Esophagus (tissue), 2 donors: ENCODE data around the gene ROBO4. TPM values are rescaled to one million over a fixed set of nuclear protein-coding genes. Genes with fewer than 3 reads are reported as not detected.

Experiments used
- H3K27ac ChIP-seq, 2 donors: one replicate each; pipeline ENCODE4 v1.5.1; 2013; ENCODE audit warnings: low read depth in 2 of 2, mild to moderate bottlenecking in 2 of 2, inconsistent platforms in 1 of 2, low read length in 1 of 2, moderate library complexity in 1 of 2
- H3K27me3 ChIP-seq, 2 donors: one replicate each; pipeline ENCODE4 v1.6.1; 2013; ENCODE audit warnings: low read length in 2 of 2, control low read depth in 1 of 2, mild to moderate bottlenecking in 1 of 2; ENCODE audit not compliant: insufficient read depth in 2 of 2, control insufficient read depth in 1 of 2
- H3K36me3 ChIP-seq, 2 donors: one replicate each; pipeline ENCODE4 v1.6.1; 2013; ENCODE audit warnings: low read length in 1 of 2; ENCODE audit not compliant: control insufficient read depth in 2 of 2, insufficient read depth in 2 of 2
- H3K4me1 ChIP-seq, 2 donors: one replicate each; pipeline ENCODE4 v1.6.1; 2013; ENCODE audit warnings: low read length in 1 of 2; ENCODE audit not compliant: control insufficient read depth in 2 of 2, insufficient read depth in 2 of 2
- H3K4me3 ChIP-seq, 2 donors: one replicate each; pipeline ENCODE4 v1.5.1; 2013; ENCODE audit warnings: low read length in 2 of 2, mild to moderate bottlenecking in 2 of 2, low read depth in 1 of 2, moderate library complexity in 1 of 2
- H3K9me3 ChIP-seq, 2 donors: one replicate each; pipeline ENCODE4 v1.6.1; 2013; ENCODE audit warnings: mild to moderate bottlenecking in 2 of 2, low read depth in 1 of 2, low read length in 1 of 2, moderate library complexity in 1 of 2; ENCODE audit not compliant: control insufficient read depth in 2 of 2, insufficient read depth in 1 of 2
- WGBS, 2 donors: extraction: QIAGEN DNeasy Blood & Tissue Kit; methylation state at CpG; one replicate each; pipeline ENCODE4 v1.1.7; 2013; 5-methylcytosine and 5-hydroxymethylcytosine counted together
- polyA plus RNA-seq, 2 donors: library from polyadenylated mRNA; stranded (reverse); fragments of 200-250 nt; gene quantifications; one replicate each; pipeline ENCODE4 v1.2.3, GENCODE V29; 2013
- donor health status: healthy with polysubstance abuse.
- donor health status: Bipolar disorder and iron deficiency.

The ROBO4 gene
- polyA plus RNA-seq, 2 donors: 3.2 TPM

DNA sequence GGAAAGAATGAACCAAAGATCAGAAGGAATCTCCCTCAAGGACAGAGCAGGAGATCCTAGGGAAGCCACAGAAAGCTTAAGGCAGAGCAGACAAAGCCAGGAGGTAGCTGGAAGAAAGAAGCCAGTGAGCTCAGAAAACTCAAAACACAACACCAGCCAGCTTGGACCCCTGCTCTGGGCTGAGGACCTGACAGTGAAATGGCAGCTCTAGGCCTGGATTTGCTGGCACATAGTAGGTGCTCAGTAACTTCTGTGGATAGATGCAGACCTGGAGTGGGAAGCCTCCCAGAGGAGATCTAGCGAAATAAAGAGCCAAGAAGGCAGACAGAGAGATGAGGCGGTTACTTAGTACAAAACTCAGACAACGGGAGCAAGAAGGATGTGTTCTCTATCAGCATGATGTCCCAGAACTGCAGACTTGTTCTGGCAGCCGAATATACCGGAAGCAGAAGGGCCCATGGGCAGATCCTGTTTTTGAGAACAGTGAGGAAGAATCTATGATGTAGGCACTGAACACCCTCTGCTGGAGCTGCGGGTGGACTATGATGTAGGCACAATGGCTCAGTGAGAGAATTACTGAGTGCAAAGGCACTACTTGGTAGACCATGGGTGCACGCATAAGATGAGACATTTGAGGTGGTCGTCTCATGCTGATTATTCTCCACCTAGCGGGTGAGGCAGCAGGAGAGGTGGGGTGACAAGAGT, 4.8 kb downstream of the ROBO4 start:
- Histone ChIP-seq H3K36me3 (no peaks in the 10 kb centered on the region), H3K4me1 (no peaks in the 10 kb centered on the region), H3K4me3 (no peak overlapping the region), H3K9me3 (no peaks in the 10 kb centered on the region), H3K27me3 (no peaks in the 10 kb centered on the region), H3K27ac (no peak overlapping the region)
- 80% methylated on average over 9 of the region's 9 CpGs for WGBS, 2 donors

DNA sequence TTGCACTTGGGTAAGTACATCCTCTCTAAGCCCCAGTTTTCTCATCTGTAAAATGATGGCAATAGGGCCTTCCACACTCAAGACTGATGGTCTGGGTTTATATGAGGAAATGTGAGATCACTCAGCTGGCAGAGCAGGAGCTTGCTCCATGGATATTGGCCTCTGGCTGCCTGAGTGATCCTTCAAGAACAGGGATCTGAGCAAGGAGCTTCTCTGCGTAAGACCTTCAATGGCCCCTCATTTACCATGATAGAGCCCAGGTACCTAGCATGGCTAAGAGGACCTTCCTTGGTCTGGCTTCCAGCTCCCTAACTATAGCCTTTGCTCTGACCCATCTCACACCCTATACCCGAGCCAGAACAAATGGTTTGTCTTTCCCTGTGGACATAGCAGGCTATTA, 5.5 kb downstream of the ROBO4 start:
- Histone ChIP-seq H3K9me3 (no peaks in the 10 kb centered on the region), H3K4me1 (no peaks in the 10 kb centered on the region), H3K27ac (no peak overlapping the region), H3K36me3 (no peaks in the 10 kb centered on the region), H3K27me3 (no peaks in the 10 kb centered on the region), H3K4me3 (no peak overlapping the region)
- WGBS, 2 donors: 81 to 88% methylated on average over 2 of the region's 2 CpGs

DNA sequence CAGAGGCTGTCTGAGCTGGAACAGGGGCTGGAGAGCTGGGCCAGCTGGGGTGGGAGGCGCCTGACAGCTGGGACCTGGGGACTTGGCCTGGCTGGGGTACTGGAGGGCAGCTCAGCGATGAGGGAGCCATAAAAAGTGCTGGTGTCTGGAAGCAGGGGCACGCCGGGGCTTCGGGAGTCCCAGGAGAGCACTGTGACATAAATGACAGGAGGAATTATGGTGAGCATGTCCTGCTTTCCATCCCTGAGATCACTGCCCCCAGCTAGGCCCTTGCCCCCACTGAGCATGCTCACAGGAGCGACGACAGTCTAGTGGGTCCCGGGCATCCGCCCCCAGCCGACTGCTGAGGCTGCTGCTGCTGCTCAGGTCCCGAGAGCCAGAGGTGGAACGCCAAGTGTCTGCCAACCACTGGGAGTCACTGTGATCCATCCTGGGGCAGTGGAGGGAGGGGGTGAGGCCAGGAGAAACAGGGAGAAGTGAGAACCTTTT, 6.2 kb downstream of the ROBO4 start:
- WGBS, 2 donors: 55 to 62% methylated on average over 12 of the region's 12 CpGs
- Histone ChIP-seq H3K9me3 (no peaks in the 10 kb centered on the region), H3K27me3 (no peaks in the 10 kb centered on the region), H3K27ac (no peak overlapping the region), H3K4me3 (no peak overlapping the region), H3K36me3 (no peaks in the 10 kb centered on the region), H3K4me1 (no peaks in the 10 kb centered on the region)

DNA sequence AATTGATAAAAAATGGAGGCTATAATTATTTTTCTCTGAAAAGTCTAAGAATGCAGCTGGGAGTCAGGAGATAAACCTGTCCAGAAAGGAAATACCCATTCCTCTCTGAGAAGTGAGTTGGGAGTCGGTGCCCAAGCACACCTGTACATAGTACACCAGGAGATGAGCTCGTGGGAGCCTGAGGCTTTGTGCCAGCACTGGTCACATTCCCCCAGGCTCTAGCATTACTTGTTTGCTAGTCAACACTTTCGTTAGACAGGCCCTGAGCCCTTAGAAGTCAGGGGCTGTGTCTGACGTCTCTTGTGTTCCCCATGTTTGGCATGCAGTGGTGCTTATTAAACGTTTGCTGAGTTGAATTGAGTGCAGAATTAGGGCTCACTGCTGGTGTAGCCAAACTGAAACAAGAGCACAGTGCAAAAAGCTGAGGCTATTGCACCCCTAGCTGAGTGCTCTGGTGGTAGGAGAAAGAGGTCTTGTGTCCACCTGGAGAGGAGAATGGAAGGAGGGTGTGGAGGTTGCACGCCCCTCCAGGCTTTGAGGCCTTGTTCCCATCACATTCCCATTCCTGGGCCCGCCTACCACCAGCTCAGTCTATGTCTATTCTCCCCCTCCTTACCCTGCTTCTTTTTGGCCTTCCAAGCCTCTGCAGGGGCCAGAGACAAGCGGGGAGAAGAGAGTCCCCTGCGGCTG, 6.8 kb downstream of the ROBO4 start:
- H3K9me3 ChIP-seq: no peaks in the 10 kb centered on the region
- H3K36me3 ChIP-seq: no peaks in the 10 kb centered on the region
- WGBS, 2 donors: 61 to 70% methylated on average over 9 of the region's 9 CpGs
- H3K4me3 ChIP-seq: no peak overlapping the region
- H3K27me3 ChIP-seq: no peaks in the 10 kb centered on the region
- no peaks in the 10 kb centered on the region for H3K4me1 ChIP-seq
- H3K27ac ChIP-seq: no peak overlapping the region

DNA sequence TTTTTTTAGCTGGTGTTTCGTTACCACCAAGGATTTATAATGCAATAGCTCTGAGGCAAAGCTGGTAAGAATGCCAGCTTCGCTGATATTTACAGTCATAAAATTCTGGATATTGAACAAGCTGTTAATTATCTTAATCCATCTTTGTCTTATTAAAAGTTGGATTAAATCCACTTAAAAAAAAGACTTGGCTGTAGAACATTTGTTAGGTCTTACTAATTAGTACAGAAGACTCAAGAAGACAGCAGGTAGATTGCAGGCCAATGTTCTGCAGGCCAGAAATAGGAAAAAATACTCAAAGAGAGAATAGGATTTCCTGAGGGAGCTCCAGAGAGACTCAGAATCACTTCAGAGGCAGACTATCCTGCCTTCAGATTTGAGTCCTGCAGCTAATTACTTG, 7.5 kb downstream of the ROBO4 start:
- 85 to 91% methylated on average over 2 of the region's 2 CpGs for WGBS, 2 donors
- Histone ChIP-seq H3K27me3 (no peaks in the 10 kb centered on the region), H3K9me3 (no peaks in the 10 kb centered on the region), H3K36me3 (no peaks in the 10 kb centered on the region), H3K4me3 (no peak overlapping the region), H3K4me1 (no peaks in the 10 kb centered on the region), H3K27ac (no peak overlapping the region)

DNA sequence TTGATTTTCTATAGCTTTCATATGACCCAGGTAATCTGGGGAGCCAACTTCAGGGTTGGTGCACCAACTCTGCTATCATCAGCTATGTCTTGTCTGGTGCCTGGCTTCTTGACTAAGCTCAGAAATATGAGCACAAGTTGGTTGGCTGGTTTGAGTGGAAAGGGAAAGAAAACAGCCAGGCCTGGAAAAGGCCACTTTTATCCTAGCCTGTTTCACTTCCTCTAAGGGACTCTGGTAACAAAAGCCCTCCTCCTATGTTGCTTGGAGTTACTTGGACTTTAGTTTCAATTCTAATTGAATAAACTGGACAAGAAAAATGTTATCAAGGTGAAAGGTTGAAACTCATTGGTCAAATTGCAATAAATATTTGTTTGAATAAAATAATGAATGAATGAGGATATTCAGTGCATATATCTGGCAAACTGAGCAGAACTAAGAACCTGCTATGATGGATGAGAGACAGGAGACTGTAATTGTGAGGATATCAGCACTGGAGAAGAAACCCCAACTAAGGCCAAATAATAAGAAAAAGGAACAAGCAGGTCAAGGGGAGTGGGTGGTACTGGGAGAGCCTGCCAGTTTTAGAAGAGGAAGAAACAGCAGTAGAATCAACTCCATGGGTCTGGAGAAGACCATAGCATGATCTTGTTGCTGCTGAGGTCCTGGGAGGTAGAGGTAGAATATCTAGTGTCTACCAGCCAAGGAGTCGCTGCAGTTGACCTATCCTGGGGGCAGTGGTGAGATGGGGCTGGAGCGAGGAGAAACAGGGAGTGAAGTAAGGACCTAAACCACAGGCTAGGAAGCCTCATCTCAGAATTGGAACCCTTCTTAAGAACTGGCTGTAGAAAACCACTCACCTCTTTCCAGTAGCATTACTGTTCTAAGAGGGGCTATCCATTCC, 8.2 kb downstream of the ROBO4 start:
- Histone ChIP-seq H3K4me1 (no peaks in the 10 kb centered on the region), H3K27me3 (no peaks in the 10 kb centered on the region), H3K36me3 (no peaks in the 10 kb centered on the region), H3K9me3 (no peaks in the 10 kb centered on the region), H3K4me3 (no peak overlapping the region), H3K27ac (no peak overlapping the region)
- 84 to 87% methylated on average over 2 of the region's 2 CpGs for whole genome bisulfite sequencing, 2 donors

DNA sequence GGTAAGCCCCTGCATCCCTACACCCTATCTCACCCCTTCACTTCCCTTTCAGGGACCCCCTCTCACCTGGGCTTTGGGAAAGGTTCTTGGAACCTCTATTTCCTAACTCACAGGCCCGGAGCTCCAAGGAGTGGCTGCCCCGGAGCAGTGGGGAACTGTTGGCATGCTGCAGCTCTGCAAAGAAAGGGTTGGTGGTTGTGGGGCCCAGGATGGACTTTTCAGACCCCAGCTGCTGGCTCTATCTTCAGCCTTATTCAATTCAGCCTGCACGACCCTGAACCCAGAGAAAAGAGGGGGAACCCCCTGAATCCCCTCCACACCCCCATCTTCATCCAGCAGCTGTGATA, 10.0 kb downstream of the ROBO4 start:
- H3K27me3 ChIP-seq: no peaks in the 10 kb centered on the region
- 74 to 77% methylated on average over 3 of the region's 3 CpGs for WGBS, 2 donors
- H3K4me1 ChIP-seq: no peaks in the 10 kb centered on the region
- no peak overlapping the region for H3K4me3 ChIP-seq
- H3K36me3 ChIP-seq: no peaks in the 10 kb centered on the region
- H3K9me3 ChIP-seq: no peaks in the 10 kb centered on the region
- no peak overlapping the region for H3K27ac ChIP-seq

DNA sequence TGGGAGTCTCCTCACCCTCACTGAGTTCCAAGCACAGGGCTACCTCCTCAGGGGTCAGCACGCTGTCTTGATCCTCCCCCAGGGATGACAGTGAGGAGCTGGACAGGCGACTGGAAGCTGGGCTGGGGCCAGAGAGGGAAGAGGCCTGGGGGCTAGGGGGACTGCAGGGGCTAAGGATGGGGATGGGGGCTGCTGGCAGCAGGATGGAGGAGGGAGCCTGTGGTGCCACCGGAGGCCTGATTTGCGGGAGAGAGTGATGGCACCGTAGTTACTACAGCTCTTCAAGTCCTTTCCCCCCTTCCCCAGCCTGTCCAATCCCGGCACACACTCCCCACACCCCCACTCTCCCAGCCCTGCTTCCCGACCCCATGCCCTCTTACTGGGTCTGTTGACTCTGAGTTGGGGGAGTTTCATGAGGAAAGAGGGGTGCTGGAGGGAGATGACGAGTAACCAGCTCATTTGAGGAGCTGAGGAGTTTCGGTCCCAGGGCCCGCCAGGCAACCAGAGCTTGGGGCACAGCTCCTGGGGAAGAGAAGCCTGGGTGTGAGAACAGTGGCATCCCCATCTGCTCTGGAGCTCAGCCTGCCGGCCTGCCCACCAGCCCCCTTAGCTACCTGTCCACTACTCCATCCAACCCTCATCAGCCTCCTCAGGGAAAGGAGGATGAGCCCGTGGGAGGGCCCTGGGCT, 10.5 kb downstream of the ROBO4 start:
- Histone ChIP-seq H3K4me3 (no peak overlapping the region), H3K27me3 (no peaks in the 10 kb centered on the region), H3K9me3 (no peaks in the 10 kb centered on the region), H3K27ac (no peak overlapping the region), H3K36me3 (no peaks in the 10 kb centered on the region), H3K4me1 (no peaks in the 10 kb centered on the region)
- WGBS, 2 donors: 83 to 84% methylated on average over 10 to 12 of the region's 12 CpGs

DNA sequence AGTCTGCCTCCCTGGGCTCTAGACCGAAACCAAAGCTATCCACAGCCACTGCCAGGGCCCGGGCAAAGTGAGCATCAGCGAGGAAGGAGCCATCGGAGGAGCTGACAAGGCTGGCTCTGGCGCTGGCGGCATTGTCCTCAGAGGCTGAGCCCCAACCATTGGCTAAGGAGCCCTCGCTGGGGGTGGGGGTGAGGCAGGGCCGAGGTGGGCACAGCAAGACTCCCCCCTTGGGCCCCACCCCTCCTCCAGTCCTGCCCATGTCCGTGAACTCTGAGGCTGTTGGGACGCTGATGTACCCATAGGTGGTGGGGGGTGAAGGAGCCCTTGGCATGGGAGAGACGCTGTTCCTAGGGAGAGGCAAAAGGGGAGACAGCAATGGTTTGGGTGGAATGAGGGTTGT, 11.2 kb downstream of the ROBO4 start:
- Histone ChIP-seq H3K9me3 (no peaks in the 10 kb centered on the region), H3K4me3 (no peak overlapping the region), H3K27ac (no peak overlapping the region), H3K27me3 (no peaks in the 10 kb centered on the region), H3K4me1 (no peaks in the 10 kb centered on the region), H3K36me3 (no peaks in the 10 kb centered on the region)
- WGBS, 2 donors: 85 to 89% methylated on average over 11 of the region's 11 CpGs
